ENCODE measurements around the gene THYN1. TPM values are rescaled to one million over a fixed set of nuclear protein-coding genes. Genes with fewer than 3 reads are reported as not detected.

THYN1 gene
- total RNA-seq (10 to 100 TPM; 30.1 to 40.0 TPM), polyA plus RNA-seq (10 to 100 TPM; 31.5 to 67.4 TPM)
- long read RNA-seq, donor 1, transcript THYN1-201 (7 exons, 1,299 nt), result minor isoform, 10 of 58 reads
- long read RNA-seq, donor 1, transcript THYN1-204 (8 exons, 893 nt), result major isoform, 13 of 58 reads
- long read RNA-seq, donor 1, transcript THYN1-202 (7 exons, 835 nt), result minor isoform, 8 of 58 reads
- long read RNA-seq, donor 1, transcript THYN1-203 (8 exons, 943 nt), result minor isoform, 9 of 58 reads
- long read RNA-seq, donor 1, partial matches to known transcripts, result 16 of 58 reads
- long read RNA-seq, donor 1, other reads (novel, unspliced or antisense), result 0 of 58 reads
- long read RNA-seq, donor 2, transcript THYN1-203 (8 exons, 943 nt), result major isoform, 8 of 15 reads
- long read RNA-seq, donor 2, partial matches to known transcripts, result 0 of 15 reads
- long read RNA-seq, donor 2, other reads (novel, unspliced or antisense), result 0 of 15 reads
- long read RNA-seq, donor 3, transcript THYN1-204 (8 exons, 893 nt), result minor isoform, 5 of 27 reads
- long read RNA-seq, donor 3, transcript THYN1-203 (8 exons, 943 nt), result major isoform, 13 of 27 reads
- long read RNA-seq, donor 3, partial matches to known transcripts, result 0 of 27 reads
- long read RNA-seq, donor 3, other reads (novel, unspliced or antisense), result 0 of 27 reads
- long read RNA-seq, donor 4, transcript THYN1-204 (8 exons, 893 nt), result major isoform, 5 of 16 reads
- long read RNA-seq, donor 4, partial matches to known transcripts, result 5 of 16 reads
- long read RNA-seq, donor 4, other reads (novel, unspliced or antisense), result 0 of 16 reads
- long read RNA-seq, donor 5, transcript THYN1-203 (8 exons, 943 nt), result minor isoform, 16 of 56 reads
- long read RNA-seq, donor 5, transcript THYN1-201 (7 exons, 1,299 nt), result minor isoform, 9 of 56 reads
- long read RNA-seq, donor 5, transcript THYN1-204 (8 exons, 893 nt), result major isoform, 17 of 56 reads
- long read RNA-seq, donor 5, partial matches to known transcripts, result 5 of 56 reads
- long read RNA-seq, donor 5, other reads (novel, unspliced or antisense), result 0 of 56 reads

DNA sequence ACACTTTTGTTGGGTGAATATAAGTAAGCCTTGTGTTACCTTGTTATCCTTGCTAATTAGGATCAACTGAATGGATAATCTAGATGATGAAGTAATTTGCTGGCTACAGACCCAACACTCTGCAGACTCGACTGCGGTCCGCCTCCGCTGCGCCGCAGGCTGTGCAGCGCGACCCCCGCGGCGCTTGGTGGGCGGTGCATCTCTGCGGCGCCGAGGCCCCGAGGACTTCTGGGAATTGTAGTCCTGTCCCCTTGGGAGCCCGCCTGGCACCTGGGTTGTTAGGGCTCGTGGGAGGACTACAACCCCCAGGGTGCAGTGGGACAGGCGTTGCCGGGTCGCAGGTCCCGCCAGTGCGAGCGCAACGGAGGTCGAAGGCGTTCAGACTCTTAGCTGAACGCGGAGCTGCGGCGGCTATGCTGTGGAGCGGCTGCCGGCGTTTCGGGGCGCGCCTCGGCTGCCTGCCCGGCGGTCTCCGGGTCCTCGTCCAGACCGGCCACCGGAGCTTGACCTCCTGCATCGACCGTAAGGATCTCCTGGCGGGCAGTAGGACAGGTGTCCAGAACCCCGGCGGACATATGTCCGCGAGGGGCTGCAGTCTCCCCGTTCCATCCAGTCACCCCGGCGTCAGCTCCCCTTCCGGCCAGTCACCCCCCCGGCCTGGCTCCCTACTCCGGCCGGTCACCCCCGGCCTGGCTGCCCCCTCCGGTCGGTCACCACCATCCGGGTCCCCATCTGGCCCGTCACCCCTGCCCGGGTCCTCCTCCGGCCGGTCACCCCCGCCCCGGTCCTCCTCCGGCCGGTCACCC is at the start of gene THYN1, which contains the start of gene ACAD8:
THYN1 (minus strand) TSS at position 165 of the 806 bp plus-strand sequence. CDS start 470 bp downstream, outside the sequence.
ACAD8 (plus strand) TSS at position 381 of the 806 bp plus-strand sequence; CDS start at position 414, 33 bp downstream.
- WGBS, 2 donors, result 0% methylated on average over 66 to 70 of the region's 70 CpGs
- H3K4me1 ChIP-seq (ENCODE audit: control insufficient read depth in 5 of 5, insufficient read depth in 5 of 5, low read length in 5 of 5), result peaks cover 0 to 16% (median 4%) of the 10 kb centered on the region in 5 donors
- H3K27ac ChIP-seq (ENCODE audit: low read depth in 1 of 2, low read length in 1 of 2), result peak within 1 kb of the TSS; percentile 72 to 91
- H3K9ac ChIP-seq (ENCODE audit: insufficient read depth in 1 of 2, low read length in 2 of 2), result peak within 1 kb of the TSS; percentile 44 to 84
- peak within 1 kb of the TSS; percentile 88 for H3K4me3 ChIP-seq
- H3K36me3 ChIP-seq (ENCODE audit: control insufficient read depth in 4 of 4, insufficient read depth in 4 of 4, low read length in 4 of 4), result peaks cover 9 to 24% (median 19%) of the 10 kb centered on the region in 4 donors
- TF ChIP-seq, protein P1, sequence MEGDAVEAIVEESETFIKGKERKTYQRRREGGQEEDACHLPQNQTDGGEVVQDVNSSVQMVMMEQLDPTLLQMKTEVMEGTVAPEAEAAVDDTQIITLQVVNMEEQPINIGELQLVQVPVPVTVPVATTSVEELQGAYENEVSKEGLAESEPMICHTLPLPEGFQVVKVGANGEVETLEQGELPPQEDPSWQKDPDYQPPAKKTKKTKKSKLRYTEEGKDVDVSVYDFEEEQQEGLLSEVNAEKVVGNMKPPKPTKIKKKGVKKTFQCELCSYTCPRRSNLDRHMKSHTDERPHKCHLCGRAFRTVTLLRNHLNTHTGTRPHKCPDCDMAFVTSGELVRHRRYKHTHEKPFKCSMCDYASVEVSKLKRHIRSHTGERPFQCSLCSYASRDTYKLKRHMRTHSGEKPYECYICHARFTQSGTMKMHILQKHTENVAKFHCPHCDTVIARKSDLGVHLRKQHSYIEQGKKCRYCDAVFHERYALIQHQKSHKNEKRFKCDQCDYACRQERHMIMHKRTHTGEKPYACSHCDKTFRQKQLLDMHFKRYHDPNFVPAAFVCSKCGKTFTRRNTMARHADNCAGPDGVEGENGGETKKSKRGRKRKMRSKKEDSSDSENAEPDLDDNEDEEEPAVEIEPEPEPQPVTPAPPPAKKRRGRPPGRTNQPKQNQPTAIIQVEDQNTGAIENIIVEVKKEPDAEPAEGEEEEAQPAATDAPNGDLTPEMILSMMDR (IDR thresholded peaks at IDR 0.05; ENCODE audit: control extremely low read depth, extremely low read depth), result no peak
- no peaks in the 10 kb centered on the region for H3K27me3 ChIP-seq (ENCODE audit: control insufficient read depth in 3 of 3, insufficient read depth in 3 of 3, low read length in 2 of 3)
- peak; percentile 99 for ATAC-seq (ENCODE audit: insufficient read depth, low FRiP score)
- no peaks in the 10 kb centered on the region for H3K9me3 ChIP-seq (ENCODE audit: control insufficient read depth in 4 of 4, insufficient read depth in 3 of 4, low read length in 3 of 4)
- peak; percentile 97 to 99 (median 97) for DNase-seq

DNA sequence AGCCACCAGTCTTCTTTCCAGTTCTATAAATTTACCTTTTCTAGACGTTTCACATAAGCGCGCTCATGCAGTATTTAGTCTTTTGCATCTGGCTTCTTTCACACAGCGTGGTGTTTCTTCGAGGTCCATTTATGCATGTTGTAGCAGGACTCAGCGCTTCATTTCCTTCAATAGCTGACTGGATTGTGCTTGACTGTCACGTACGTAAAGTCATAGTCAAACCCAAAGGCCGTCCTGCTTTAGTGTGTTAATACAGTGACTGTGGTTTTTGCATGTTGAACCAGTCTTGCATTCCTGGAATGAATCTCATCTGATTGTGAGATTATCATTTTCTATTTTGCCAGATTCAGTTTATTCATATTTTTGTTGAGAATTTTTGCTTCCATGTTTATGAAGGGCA is 41.5 kb upstream of the THYN1 start:
- Histone ChIP-seq H3K36me3 (ENCODE audit: control insufficient read depth in 4 of 4, insufficient read depth in 4 of 4, low read length in 4 of 4) (no peaks in the 10 kb centered on the region), H3K27me3 (ENCODE audit: control insufficient read depth in 3 of 3, insufficient read depth in 3 of 3, low read length in 2 of 3) (peaks cover 0 to 2% (median 0%) of the 10 kb centered on the region in 3 donors), H3K27ac (ENCODE audit: low read depth in 1 of 2, low read length in 1 of 2) (no peak overlapping the region), H3K4me1 (ENCODE audit: control insufficient read depth in 5 of 5, insufficient read depth in 5 of 5, low read length in 5 of 5) (no peaks in the 10 kb centered on the region), H3K9ac (ENCODE audit: insufficient read depth in 1 of 2, low read length in 2 of 2) (no peak overlapping the region), H3K9me3 (ENCODE audit: control insufficient read depth in 4 of 4, insufficient read depth in 3 of 4, low read length in 3 of 4) (no peaks in the 10 kb centered on the region), H3K4me3 (no peak overlapping the region)
- TF ChIP-seq, protein P1 (IDR thresholded peaks at IDR 0.05; ENCODE audit: control extremely low read depth, extremely low read depth), result no peak
- no peak for DNase-seq
- no peak for ATAC-seq (ENCODE audit: insufficient read depth, low FRiP score)
- 81 to 86% methylated on average over 9 of the region's 9 CpGs for whole genome bisulfite sequencing, 2 donors
